Stimulated activated naive B cell treated with anti-CD40 and anti-IgM and Interleukin-4, amounts not matched to agents 10 μg/mL and 1 μg/mL and 100 μg/mL, for 72 hours (primary cell): ENCODE data around the gene DIAPH2.

Experiments
- ATAC-seq, 2 donors: fragments of 150-1000 bp; cut with Tn5 transposase; replicated peaks; 2 replicates each; pipeline ENCODE4 v1.10.0; 2021; ENCODE audit warnings: moderate library complexity in 1 of 2
- DNase-seq: peaks from one replicate; pipeline ENCODE4 v3.0.0; 2021
- H3K27ac Mint-ChIP-seq: one replicate; pipeline ENCODE4 v1.8.0; 2022; ENCODE audit warnings: mild to moderate bottlenecking, mixed read lengths
- H3K27me3 Mint-ChIP-seq, 2 donors: one replicate each; pipeline ENCODE4 v1.8.0; 2022; ENCODE audit warnings: mixed read lengths in 2 of 2
- H3K36me3 Mint-ChIP-seq, 2 donors: one replicate each; pipeline ENCODE4 v1.8.0; 2022; ENCODE audit warnings: mixed read lengths in 2 of 2, mild to moderate bottlenecking in 1 of 2
- H3K4me1 Mint-ChIP-seq, 2 donors: one replicate each; pipeline ENCODE4 v1.8.0; 2022; ENCODE audit warnings: mixed read lengths in 2 of 2, mild to moderate bottlenecking in 1 of 2
- H3K4me3 Mint-ChIP-seq, 2 donors: one replicate each; pipeline ENCODE4 v1.8.0; 2022; ENCODE audit warnings: mild to moderate bottlenecking in 2 of 2, mixed read lengths in 2 of 2, moderate library complexity in 1 of 2
- H3K9me3 Mint-ChIP-seq, 2 donors: one replicate each; pipeline ENCODE4 v1.8.0; 2022; ENCODE audit warnings: mixed read lengths in 2 of 2, mild to moderate bottlenecking in 1 of 2

Gene DIAPH2

GRCh38 chrX:97199501-97199900 is 514.9 kb downstream of the DIAPH2 start:
- Mint-ChIP-seq H3K27ac (no peak overlapping the region), H3K4me3 (no peak overlapping the region), H3K4me1 (no peaks in the 10 kb centered on the region), H3K27me3 (no peaks in the 10 kb centered on the region), H3K9me3 (peaks cover 4 to 9% of the 10 kb centered on the region in 2 donors), H3K36me3 (peaks cover 1 to 4% of the 10 kb centered on the region in 2 donors)
- DNase-seq (no peak), ATAC-seq (no peak)

- peaks cover 1 to 4% of the 10 kb centered on the region in 2 donors for H3K36me3 Mint-ChIP-seq
- peaks cover 4 to 13% of the 10 kb centered on the region in 2 donors for H3K9me3 Mint-ChIP-seq
- no peak overlapping the region for H3K4me3 Mint-ChIP-seq
- ATAC-seq (no peak), DNase-seq (no peak)
- H3K4me1 Mint-ChIP-seq: no peaks in the 10 kb centered on the region
- H3K27ac Mint-ChIP-seq: no peak overlapping the region
- H3K27me3 Mint-ChIP-seq: no peaks in the 10 kb centered on the region
Observed at GRCh38 chrX:97200454-97200853, 515.8 kb downstream of the DIAPH2 start.

GRCh38 chrX:97210501-97210900 is 525.9 kb downstream of the DIAPH2 start:
- Mint-ChIP-seq H3K9me3 (no peaks in the 10 kb centered on the region), H3K4me3 (no peak overlapping the region)
- no peak for ATAC-seq

GRCh38 chrX:97211070-97211469 is 526.4 kb downstream of the DIAPH2 start:
- Mint-ChIP-seq H3K27me3 (no peaks in the 10 kb centered on the region), H3K9me3 (no peaks in the 10 kb centered on the region), H3K4me3 (no peak overlapping the region), H3K4me1 (no peaks in the 10 kb centered on the region), H3K27ac (no peak overlapping the region), H3K36me3 (no peaks in the 10 kb centered on the region)
- no peak for DNase-seq
- ATAC-seq: no peak

More at GRCh38 chrX:97210501-97210900, 525.9 kb downstream of the DIAPH2 start:
- no peaks in the 10 kb centered on the region for H3K27me3 Mint-ChIP-seq
- DNase-seq: no peak
- H3K4me1 Mint-ChIP-seq: no peaks in the 10 kb centered on the region
- no peaks in the 10 kb centered on the region for H3K36me3 Mint-ChIP-seq
- no peak overlapping the region for H3K27ac Mint-ChIP-seq

GRCh38 chrX:97215186-97215585 is 530.5 kb downstream of the DIAPH2 start:
- H3K9me3 Mint-ChIP-seq: no peaks in the 10 kb centered on the region
- H3K36me3 Mint-ChIP-seq: no peaks in the 10 kb centered on the region
- ATAC-seq (no peak), DNase-seq (no peak)
- H3K27me3 Mint-ChIP-seq: no peaks in the 10 kb centered on the region
- no peaks in the 10 kb centered on the region for H3K4me1 Mint-ChIP-seq
- H3K4me3 Mint-ChIP-seq: no peak overlapping the region
- H3K27ac Mint-ChIP-seq: no peak overlapping the region

- Mint-ChIP-seq H3K4me3 (no peak overlapping the region), H3K9me3 (no peaks in the 10 kb centered on the region), H3K36me3 (no peaks in the 10 kb centered on the region), H3K4me1 (peaks cover 0 to 2% of the 10 kb centered on the region in 2 donors), H3K27me3 (no peaks in the 10 kb centered on the region), H3K27ac (no peak overlapping the region)
- DNase-seq (no peak), ATAC-seq (no peak)
Observed at GRCh38 chrX:97224148-97224547, 539.5 kb downstream of the DIAPH2 start.

- Mint-ChIP-seq H3K4me1 (no peaks in the 10 kb centered on the region), H3K36me3 (peaks cover 0 to 3% of the 10 kb centered on the region in 2 donors), H3K9me3 (no peaks in the 10 kb centered on the region), H3K27me3 (no peaks in the 10 kb centered on the region), H3K4me3 (no peak overlapping the region), H3K27ac (no peak overlapping the region)
- ATAC-seq (no peak), DNase-seq (no peak)
Observed at GRCh38 chrX:97229318-97229717, 544.7 kb downstream of the DIAPH2 start.

- Mint-ChIP-seq H3K4me1 (no peaks in the 10 kb centered on the region), H3K36me3 (peaks cover 0 to 3% of the 10 kb centered on the region in 2 donors)
- ATAC-seq: no peak
Observed at GRCh38 chrX:97230948-97231347, 546.3 kb downstream of the DIAPH2 start.

GRCh38 chrX:97234471-97235081 is 549.9 kb downstream of the DIAPH2 start:
- H3K4me3 Mint-ChIP-seq: no peak overlapping the region
- H3K9me3 Mint-ChIP-seq: no peaks in the 10 kb centered on the region

More at GRCh38 chrX:97230948-97231347, 546.3 kb downstream of the DIAPH2 start:
- DNase-seq: no peak
- Mint-ChIP-seq H3K4me3 (no peak overlapping the region), H3K27ac (no peak overlapping the region), H3K27me3 (no peaks in the 10 kb centered on the region), H3K9me3 (no peaks in the 10 kb centered on the region)

GRCh38 chrX:97238632-97239031 is 554.0 kb downstream of the DIAPH2 start:
- H3K4me3 Mint-ChIP-seq: no peak overlapping the region
- no peak overlapping the region for H3K27ac Mint-ChIP-seq
- no peak for ATAC-seq
- DNase-seq: no peak
- H3K9me3 Mint-ChIP-seq: no peaks in the 10 kb centered on the region
- no peaks in the 10 kb centered on the region for H3K36me3 Mint-ChIP-seq
- H3K4me1 Mint-ChIP-seq: no peaks in the 10 kb centered on the region
- no peaks in the 10 kb centered on the region for H3K27me3 Mint-ChIP-seq

More at GRCh38 chrX:97234471-97235081, 549.9 kb downstream of the DIAPH2 start:
- Mint-ChIP-seq H3K36me3 (peaks cover 0 to 3% of the 10 kb centered on the region in 2 donors), H3K4me1 (no peaks in the 10 kb centered on the region), H3K27me3 (no peaks in the 10 kb centered on the region), H3K27ac (no peak overlapping the region)
- no peak for DNase-seq
- peak; percentile 83 to 91 for ATAC-seq

GRCh38 chrX:97252111-97252510 is 567.5 kb downstream of the DIAPH2 start:
- DNase-seq (no peak), ATAC-seq (no peak)
- Mint-ChIP-seq H3K9me3 (no peaks in the 10 kb centered on the region), H3K4me3 (no peak overlapping the region), H3K27ac (no peak overlapping the region), H3K36me3 (no peaks in the 10 kb centered on the region), H3K27me3 (no peaks in the 10 kb centered on the region), H3K4me1 (no peaks in the 10 kb centered on the region)

- ATAC-seq: no peak
- peaks cover 2 to 3% of the 10 kb centered on the region in 2 donors for H3K36me3 Mint-ChIP-seq
- DNase-seq: no peak
- no peaks in the 10 kb centered on the region for H3K4me1 Mint-ChIP-seq
- H3K4me3 Mint-ChIP-seq: no peak overlapping the region
- no peak overlapping the region for H3K27ac Mint-ChIP-seq
- H3K9me3 Mint-ChIP-seq: no peaks in the 10 kb centered on the region
- H3K27me3 Mint-ChIP-seq: no peaks in the 10 kb centered on the region
Observed at GRCh38 chrX:97260679-97261078, 576.0 kb downstream of the DIAPH2 start.

GRCh38 chrX:97266406-97267121 is 581.9 kb downstream of the DIAPH2 start:
- DNase-seq (no peak), ATAC-seq (no peak)
- no peaks in the 10 kb centered on the region for H3K9me3 Mint-ChIP-seq
- H3K4me1 Mint-ChIP-seq: no peaks in the 10 kb centered on the region
- H3K27me3 Mint-ChIP-seq: no peaks in the 10 kb centered on the region
- no peak overlapping the region for H3K27ac Mint-ChIP-seq
- H3K4me3 Mint-ChIP-seq: no peak overlapping the region
- H3K36me3 Mint-ChIP-seq: no peaks in the 10 kb centered on the region

GRCh38 chrX:97267396-97268181 is 582.9 kb downstream of the DIAPH2 start:
- ATAC-seq (peak; percentile 25 to 33), DNase-seq (no peak)
- Mint-ChIP-seq H3K27ac (no peak overlapping the region), H3K27me3 (no peaks in the 10 kb centered on the region), H3K36me3 (no peaks in the 10 kb centered on the region), H3K9me3 (no peaks in the 10 kb centered on the region), H3K4me1 (no peaks in the 10 kb centered on the region), H3K4me3 (no peak overlapping the region)
